Dendritic cell treated with granulocyte-macrophage colony-stimulating factor and Interleukin-4, amounts not matched to agents 40 ng/mL and 50 ng/mL, for 4 days (primary cell): ENCODE measurements around the gene RHBG.
"Not testable (repeated sequence)": the region's sequence is repeated elsewhere in the genome, so short reads cannot be mapped to it uniquely, and the experiment has no call there.

Experiments
- H3K27ac Mint-ChIP-seq: one replicate; pipeline ENCODE4 v1.8.0; 2022; ENCODE audit warnings: mild to moderate bottlenecking, mixed read lengths
- H3K27me3 Mint-ChIP-seq: one replicate; pipeline ENCODE4 v1.8.0; 2022; ENCODE audit warnings: mild to moderate bottlenecking, mixed read lengths
- H3K36me3 Mint-ChIP-seq: one replicate; pipeline ENCODE4 v1.8.0; 2022; ENCODE audit warnings: low read depth, mixed read lengths
- H3K4me1 Mint-ChIP-seq: one replicate; pipeline ENCODE4 v1.8.0; 2022; ENCODE audit warnings: low read depth, mixed read lengths
- H3K4me3 Mint-ChIP-seq: one replicate; pipeline ENCODE4 v1.8.0; 2022; ENCODE audit warnings: mild to moderate bottlenecking, moderate library complexity, mixed read lengths
- H3K9me3 Mint-ChIP-seq: one replicate; pipeline ENCODE4 v1.8.0; 2022; ENCODE audit warnings: mixed read lengths
- intact Hi-C: fragments of 100-400 bp; cut with micrococcal nuclease; formaldehyde crosslinking; loops from one replicate; pipeline ENCODE4 v1.15.0; 2022

RHBG gene

GRCh38 chr1:156347331-156347730 is 21.7 kb upstream of the RHBG start:
- Mint-ChIP-seq H3K4me1 (peaks cover 6% of the 10 kb centered on the region), H3K4me3 (no peak overlapping the region), H3K27me3 (peaks cover 45% of the 10 kb centered on the region), H3K9me3 (no peaks in the 10 kb centered on the region), H3K36me3 (no peaks in the 10 kb centered on the region), H3K27ac (no peak overlapping the region)
- intact Hi-C loops, result no loop called here

GRCh38 chr1:156352481-156352880 is 16.5 kb upstream of the RHBG start:
- not testable (repeated sequence) for H3K36me3 Mint-ChIP-seq, H3K27ac Mint-ChIP-seq
- H3K27me3 Mint-ChIP-seq, result peaks cover 70% of the 10 kb centered on the region

GRCh38 chr1:156356262-156356874 is 12.6 kb upstream of the RHBG start:
- Mint-ChIP-seq H3K4me1 (peaks cover 9% of the 10 kb centered on the region), H3K27ac (no peak overlapping the region), H3K36me3 (no peaks in the 10 kb centered on the region), H3K9me3 (no peaks in the 10 kb centered on the region), H3K27me3 (peaks cover 69% of the 10 kb centered on the region), H3K4me3 (no peak overlapping the region)
- intact Hi-C loops, result no loop called here

More at GRCh38 chr1:156352481-156352880, 16.5 kb upstream of the RHBG start:
- intact Hi-C loops, H3K9me3 Mint-ChIP-seq, H3K4me3 Mint-ChIP-seq: not testable (repeated sequence)
- peaks cover 13% of the 10 kb centered on the region for H3K4me1 Mint-ChIP-seq

- peaks cover 65% of the 10 kb centered on the region for H3K27me3 Mint-ChIP-seq
- no peaks in the 10 kb centered on the region for H3K36me3 Mint-ChIP-seq
- H3K4me1 Mint-ChIP-seq, result peaks cover 6% of the 10 kb centered on the region
- intact Hi-C loops, result no loop called here
- H3K4me3 Mint-ChIP-seq, result no peak overlapping the region
- H3K27ac Mint-ChIP-seq, result no peak overlapping the region
- no peaks in the 10 kb centered on the region for H3K9me3 Mint-ChIP-seq
Measured at GRCh38 chr1:156356875-156357534, 12.0 kb upstream of the RHBG start.

GRCh38 chr1:156357977-156358376 is 11.0 kb upstream of the RHBG start:
- intact Hi-C loops, result no loop called here
- Mint-ChIP-seq H3K27me3 (peaks cover 59% of the 10 kb centered on the region), H3K9me3 (no peaks in the 10 kb centered on the region), H3K27ac (no peak overlapping the region), H3K4me1 (peaks cover 6% of the 10 kb centered on the region), H3K4me3 (no peak overlapping the region), H3K36me3 (no peaks in the 10 kb centered on the region)

- peaks cover 6% of the 10 kb centered on the region for H3K4me1 Mint-ChIP-seq
- H3K27me3 Mint-ChIP-seq, result peaks cover 63% of the 10 kb centered on the region
- intact Hi-C loops, result no loop called here
- H3K27ac Mint-ChIP-seq, result no peak overlapping the region
- H3K36me3 Mint-ChIP-seq, result no peaks in the 10 kb centered on the region
- H3K4me3 Mint-ChIP-seq, result no peak overlapping the region
- H3K9me3 Mint-ChIP-seq, result no peaks in the 10 kb centered on the region
Measured at GRCh38 chr1:156358641-156359040, 10.4 kb upstream of the RHBG start.

- Mint-ChIP-seq H3K36me3 (no peaks in the 10 kb centered on the region), H3K27ac (no peak overlapping the region), H3K4me1 (peaks cover 6% of the 10 kb centered on the region), H3K4me3 (no peak overlapping the region), H3K27me3 (peaks cover 63% of the 10 kb centered on the region), H3K9me3 (no peaks in the 10 kb centered on the region)
- intact Hi-C loops, result no loop called here
Measured at GRCh38 chr1:156359249-156359648, 9.8 kb upstream of the RHBG start.

- no peaks in the 10 kb centered on the region for H3K36me3 Mint-ChIP-seq
- H3K27ac Mint-ChIP-seq, result no peak overlapping the region
- peaks cover 63% of the 10 kb centered on the region for H3K27me3 Mint-ChIP-seq
- no peaks in the 10 kb centered on the region for H3K9me3 Mint-ChIP-seq
- intact Hi-C loops, result no loop called here
- H3K4me3 Mint-ChIP-seq, result no peak overlapping the region
- H3K4me1 Mint-ChIP-seq, result peaks cover 6% of the 10 kb centered on the region
Measured at GRCh38 chr1:156359973-156360372, 9.0 kb upstream of the RHBG start.

GRCh38 chr1:156360534-156360933 is 8.5 kb upstream of the RHBG start:
- Mint-ChIP-seq H3K4me1 (peaks cover 6% of the 10 kb centered on the region), H3K27ac (no peak overlapping the region), H3K36me3 (no peaks in the 10 kb centered on the region), H3K9me3 (no peaks in the 10 kb centered on the region), H3K4me3 (no peak overlapping the region), H3K27me3 (peaks cover 63% of the 10 kb centered on the region)
- intact Hi-C loops, result no loop called here

- intact Hi-C loops, result no loop called here
- no peak overlapping the region for H3K27ac Mint-ChIP-seq
- no peaks in the 10 kb centered on the region for H3K9me3 Mint-ChIP-seq
- H3K4me1 Mint-ChIP-seq, result peaks cover 11% of the 10 kb centered on the region
- no peaks in the 10 kb centered on the region for H3K36me3 Mint-ChIP-seq
- H3K27me3 Mint-ChIP-seq, result peaks cover 62% of the 10 kb centered on the region
- no peak overlapping the region for H3K4me3 Mint-ChIP-seq
Measured at GRCh38 chr1:156365754-156366153, 3.3 kb upstream of the RHBG start.

- no peak overlapping the region for H3K4me3 Mint-ChIP-seq
- no peak overlapping the region for H3K27ac Mint-ChIP-seq
- H3K27me3 Mint-ChIP-seq, result peaks cover 62% of the 10 kb centered on the region
- H3K36me3 Mint-ChIP-seq, result no peaks in the 10 kb centered on the region
- peaks cover 15% of the 10 kb centered on the region for H3K4me1 Mint-ChIP-seq
- intact Hi-C loops, result no loop called here
- H3K9me3 Mint-ChIP-seq, result no peaks in the 10 kb centered on the region
Measured at GRCh38 chr1:156366378-156367166, 2.4 kb upstream of the RHBG start.

GRCh38 chr1:156367383-156368156 is 1.4 kb upstream of the RHBG start:
- Mint-ChIP-seq H3K9me3 (no peaks in the 10 kb centered on the region), H3K27ac (no peak overlapping the region), H3K4me1 (peaks cover 25% of the 10 kb centered on the region), H3K4me3 (no peak overlapping the region), H3K27me3 (peaks cover 65% of the 10 kb centered on the region), H3K36me3 (no peaks in the 10 kb centered on the region)
- intact Hi-C loops, result no loop called here

GRCh38 chr1:156368157-156368658 is 803 bp upstream of the RHBG start:
- Mint-ChIP-seq H3K9me3 (no peaks in the 10 kb centered on the region), H3K27me3 (peaks cover 63% of the 10 kb centered on the region), H3K4me1 (peaks cover 26% of the 10 kb centered on the region), H3K36me3 (no peaks in the 10 kb centered on the region), H3K4me3 (no peak overlapping the region), H3K27ac (no peak overlapping the region)
- intact Hi-C loops, result no loop called here
